Measurements from ENCODE around the gene POU2F1. TPM values are rescaled to one million over a fixed set of nuclear protein-coding genes. Genes with fewer than 3 reads are reported as not detected.
"Not testable (repeated sequence)": the region's sequence is repeated elsewhere in the genome, so short reads cannot be mapped to it uniquely, and the experiment has no call there.

The POU2F1 gene
- total RNA-seq, 4 donors from 2014 or later: 11.5 to 23.1 (median 17.0) TPM

- Histone ChIP-seq H3K4me1 (no peaks in the 10 kb centered on the region), H3K27me3 (no peaks in the 10 kb centered on the region), H3K36me3 (no peaks in the 10 kb centered on the region), H3K9me3 (no peaks in the 10 kb centered on the region), H3K4me3 (no peak overlapping the region), H3K27ac (no peak overlapping the region)
- DNase-seq: no peak
- TF ChIP-seq POLR2A (IDR thresholded peaks at IDR 0.05) (no peak), CTCF (IDR thresholded peaks at IDR 0.05) (no peak)
Measured at GRCh38 chr1:167244244-167244643, 23.6 kb downstream of the POU2F1 start.

- not testable (repeated sequence) for H3K27ac ChIP-seq, H3K4me3 ChIP-seq, DNase-seq, H3K9me3 ChIP-seq, H3K4me1 ChIP-seq, H3K27me3 ChIP-seq, H3K36me3 ChIP-seq
Measured at GRCh38 chr1:167245168-167245567, 24.5 kb downstream of the POU2F1 start.

DNA sequence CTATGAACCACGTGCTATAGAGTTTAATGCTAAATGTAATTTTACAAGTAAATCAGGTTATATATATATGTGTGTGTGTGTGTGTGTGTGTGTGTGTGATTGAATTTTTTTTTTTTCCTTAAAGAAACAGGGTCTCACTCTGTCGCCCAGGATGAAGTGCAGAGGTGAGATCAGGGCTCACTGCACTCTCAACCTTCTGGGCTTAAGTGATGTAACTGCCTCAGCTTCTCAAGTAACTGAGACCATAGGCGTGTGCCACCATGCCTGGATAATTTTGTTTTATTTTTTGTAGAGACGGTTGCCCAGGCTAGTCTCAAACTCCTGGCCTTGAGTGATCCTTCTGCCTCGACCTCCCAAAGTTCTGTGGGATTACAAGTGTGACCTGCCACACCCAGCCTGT, 26.3 kb downstream of the POU2F1 start:
- H3K9me3 ChIP-seq: no peaks in the 10 kb centered on the region
- no peaks in the 10 kb centered on the region for H3K4me1 ChIP-seq
- no peak overlapping the region for H3K27ac ChIP-seq
- H3K36me3 ChIP-seq: no peaks in the 10 kb centered on the region
- no peak for TF ChIP-seq CTCF (IDR thresholded peaks at IDR 0.05)
- no peak for TF ChIP-seq POLR2A (IDR thresholded peaks at IDR 0.05)
- no peak overlapping the region for H3K4me3 ChIP-seq
- no peak for DNase-seq
- no peaks in the 10 kb centered on the region for H3K27me3 ChIP-seq

DNA sequence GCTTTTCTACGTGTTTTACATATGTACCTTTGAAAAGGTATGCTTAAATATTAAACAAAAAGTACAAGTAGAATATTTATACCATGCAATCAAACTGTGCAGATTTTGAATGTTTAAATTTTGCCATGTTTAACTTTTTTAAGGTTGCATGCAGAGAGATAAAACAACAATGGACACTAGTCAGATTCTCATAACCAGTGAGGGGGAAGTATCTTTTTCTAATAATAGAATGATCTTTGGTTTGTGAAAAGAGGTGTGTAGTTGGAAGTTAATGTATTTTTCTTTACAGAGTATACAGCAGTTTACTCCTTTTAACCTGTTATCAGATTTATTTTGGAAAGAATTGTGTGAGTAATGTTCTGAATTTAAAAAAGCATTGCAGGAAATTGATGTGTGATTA, 27.1 kb downstream of the POU2F1 start:
- no peak for DNase-seq
- H3K4me1 ChIP-seq: no peaks in the 10 kb centered on the region
- TF ChIP-seq POLR2A (IDR thresholded peaks at IDR 0.05) (no peak), CTCF (IDR thresholded peaks at IDR 0.05) (no peak)

DNA sequence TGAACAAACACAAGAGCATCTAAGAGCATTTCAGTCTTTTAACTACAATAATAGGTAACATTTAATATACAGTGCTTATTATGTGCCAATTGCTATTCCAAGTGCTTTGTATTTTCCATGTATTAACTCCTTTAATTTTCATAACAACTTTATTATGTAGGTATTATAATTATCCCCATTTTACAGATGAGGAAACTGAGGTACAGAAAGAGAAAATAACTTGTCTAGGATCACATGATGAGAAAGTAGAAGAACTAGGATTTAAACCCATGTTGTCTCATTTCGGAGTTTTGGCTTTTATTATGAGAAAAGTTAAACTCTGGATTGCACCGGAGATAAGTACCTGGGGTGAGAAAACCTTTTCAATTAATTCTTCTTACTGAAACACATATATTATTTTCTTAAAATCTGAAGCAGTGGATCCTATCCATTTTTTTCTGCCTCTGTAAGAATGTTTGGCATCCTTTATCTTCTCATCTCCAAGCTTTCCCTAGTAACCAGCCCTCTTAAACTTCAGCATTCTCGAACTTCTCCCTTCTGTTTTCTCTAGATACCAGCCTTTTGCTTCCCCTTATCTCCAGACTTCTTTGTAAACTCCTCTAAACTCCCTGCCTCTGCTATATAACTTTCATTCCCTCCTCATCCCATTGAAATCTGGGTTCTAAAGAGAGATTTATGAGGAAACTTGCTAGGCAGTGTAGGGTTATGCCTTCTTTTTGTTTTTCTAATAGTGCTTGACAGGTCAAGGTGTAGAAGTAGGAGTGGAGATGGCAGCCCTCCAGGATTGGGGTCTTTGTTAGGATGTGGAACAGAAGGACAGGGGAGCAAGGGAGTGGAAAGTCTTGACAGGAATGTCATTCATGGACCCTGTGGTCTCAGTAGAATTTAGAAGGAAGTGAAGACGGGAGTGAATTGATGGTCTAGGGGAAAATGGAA, 28.3 kb downstream of the POU2F1 start:
- no peak for DNase-seq
- H3K27me3 ChIP-seq: no peaks in the 10 kb centered on the region
- no peaks in the 10 kb centered on the region for H3K9me3 ChIP-seq
- H3K27ac ChIP-seq: no peak overlapping the region
- TF ChIP-seq POLR2A (IDR thresholded peaks at IDR 0.05) (no peak), CTCF (IDR thresholded peaks at IDR 0.05) (no peak)
- H3K4me3 ChIP-seq: no peak overlapping the region
- no peaks in the 10 kb centered on the region for H3K4me1 ChIP-seq
- no peaks in the 10 kb centered on the region for H3K36me3 ChIP-seq

More for the DNA sequence above, 27.1 kb downstream of the POU2F1 start:
- H3K4me3 ChIP-seq: no peak overlapping the region
- H3K36me3 ChIP-seq: no peaks in the 10 kb centered on the region
- H3K9me3 ChIP-seq: no peaks in the 10 kb centered on the region
- H3K27me3 ChIP-seq: no peaks in the 10 kb centered on the region
- no peak overlapping the region for H3K27ac ChIP-seq

GRCh38 chr1:167249702-167250101, 29.0 kb downstream of the POU2F1 start:
- Histone ChIP-seq H3K4me1 (no peaks in the 10 kb centered on the region), H3K9me3 (no peaks in the 10 kb centered on the region), H3K27ac (no peak overlapping the region), H3K27me3 (no peaks in the 10 kb centered on the region), H3K4me3 (no peak overlapping the region), H3K36me3 (no peaks in the 10 kb centered on the region)
- TF ChIP-seq CTCF (IDR thresholded peaks at IDR 0.05) (no peak), POLR2A (IDR thresholded peaks at IDR 0.05) (no peak)
- DNase-seq: no peak

All from Peyer's patch (tissue), 4 donors.